ENCODE measurements around the gene SOAT2.
"Not testable (repeated sequence)": the region's sequence is repeated elsewhere in the genome, so short reads cannot be mapped to it uniquely, and the experiment has no call there.

Gene SOAT2

DNA sequence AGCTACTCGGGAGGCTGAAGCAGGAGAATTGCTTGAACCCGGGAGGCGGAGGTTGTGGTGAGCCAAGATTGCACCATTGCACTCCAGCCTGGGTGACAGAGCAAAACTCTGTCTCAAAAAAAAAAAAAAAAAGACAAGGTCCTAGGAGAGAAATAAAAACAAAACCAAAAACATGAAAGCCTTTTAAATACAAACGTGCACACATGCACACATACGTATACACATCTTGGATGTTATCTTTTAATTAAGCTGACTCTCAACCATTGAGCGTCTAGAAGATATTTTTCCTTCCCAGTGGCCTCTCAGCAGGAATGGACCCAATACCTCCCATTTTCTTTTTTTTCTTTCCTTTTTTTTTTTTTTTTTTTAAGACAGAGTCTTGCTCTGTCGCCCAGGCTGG, 9.1 kb downstream of the SOAT2 start:
- DNase-seq = not testable (repeated sequence)

DNA sequence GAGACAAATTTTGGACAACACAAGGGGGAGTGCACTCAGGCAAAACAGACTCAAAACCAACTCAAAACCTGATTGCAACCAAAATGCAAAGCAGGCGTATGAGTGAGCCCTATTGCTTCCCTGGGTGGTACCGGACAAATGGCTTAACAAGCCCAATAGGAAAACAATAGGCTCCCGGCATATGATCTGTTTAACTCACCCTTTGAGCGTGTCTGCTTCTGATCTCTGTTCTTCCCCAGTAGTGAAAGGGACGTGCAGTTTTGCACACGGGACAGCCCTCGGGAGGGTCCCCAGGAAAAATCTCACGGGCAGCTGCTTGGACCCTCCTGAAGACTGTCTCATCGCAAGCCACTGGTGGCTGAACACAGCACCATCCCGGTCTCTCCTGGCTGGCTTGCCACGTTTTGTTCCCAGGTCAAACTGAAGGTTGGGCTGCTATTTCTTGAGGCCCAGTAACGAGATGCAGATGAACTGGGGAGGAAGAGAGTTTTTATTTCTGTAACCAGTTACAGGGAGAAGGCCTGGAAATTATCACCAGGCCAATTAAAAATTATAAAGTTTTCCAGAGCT, 9.9 kb downstream of the SOAT2 start:
- no peak for DNase-seq

DNA sequence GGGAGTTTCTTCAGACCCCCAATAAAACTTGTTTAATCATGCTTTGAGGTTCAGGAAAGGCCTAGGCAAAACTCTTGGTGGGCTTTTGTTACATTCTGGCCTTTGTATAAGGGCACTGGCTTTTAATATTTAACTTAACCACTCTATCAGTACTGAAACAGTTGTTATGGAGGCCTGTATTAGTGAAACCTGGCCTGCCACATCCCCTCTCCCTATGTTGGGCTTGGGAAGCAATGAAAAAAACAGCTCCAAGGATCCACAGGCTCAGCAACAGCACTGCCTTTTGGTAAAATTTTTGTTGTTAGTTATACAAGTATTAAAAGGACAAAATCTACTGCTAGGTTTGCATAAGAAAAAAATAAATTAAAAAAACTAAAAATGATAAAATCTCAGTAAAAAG, 10.7 kb downstream of the SOAT2 start:
- DNase-seq = no peak

DNA sequence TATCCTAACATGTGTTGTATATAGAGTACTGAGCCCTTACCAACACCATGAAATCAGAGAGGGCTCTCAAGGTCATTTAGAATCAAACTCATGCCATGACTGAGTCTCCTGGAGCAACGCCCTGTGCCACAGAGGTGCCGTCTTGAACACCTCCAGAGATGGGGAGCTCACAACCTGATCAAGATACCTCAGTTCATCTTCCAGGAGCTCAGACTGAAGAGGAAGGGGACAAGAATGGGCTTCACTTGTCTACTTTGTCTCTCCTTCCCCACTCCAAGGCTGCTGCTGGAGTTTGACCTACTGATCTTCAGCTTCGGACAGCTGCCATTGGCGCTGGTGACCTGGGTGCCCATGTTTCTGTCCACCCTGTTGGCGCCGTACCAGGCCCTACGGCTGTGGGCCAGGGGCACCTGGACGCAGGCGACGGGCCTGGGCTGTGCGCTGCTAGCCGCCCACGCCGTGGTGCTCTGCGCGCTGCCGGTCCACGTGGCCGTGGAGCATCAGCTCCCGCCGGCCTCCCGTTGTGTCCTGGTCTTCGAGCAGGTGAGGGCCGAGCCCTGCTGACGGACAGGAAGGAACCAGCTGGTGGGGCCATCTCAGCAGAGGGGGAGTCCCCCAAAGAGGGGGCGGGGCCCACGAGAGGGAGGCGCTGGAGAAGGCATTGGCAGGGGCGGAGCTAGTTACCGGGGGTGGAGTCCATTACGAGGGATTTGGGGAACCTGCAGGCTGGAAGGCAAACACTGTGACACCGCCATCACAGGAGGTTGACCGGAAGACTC, 12.0 kb downstream of the SOAT2 start:
- DNase-seq = no peak

DNA sequence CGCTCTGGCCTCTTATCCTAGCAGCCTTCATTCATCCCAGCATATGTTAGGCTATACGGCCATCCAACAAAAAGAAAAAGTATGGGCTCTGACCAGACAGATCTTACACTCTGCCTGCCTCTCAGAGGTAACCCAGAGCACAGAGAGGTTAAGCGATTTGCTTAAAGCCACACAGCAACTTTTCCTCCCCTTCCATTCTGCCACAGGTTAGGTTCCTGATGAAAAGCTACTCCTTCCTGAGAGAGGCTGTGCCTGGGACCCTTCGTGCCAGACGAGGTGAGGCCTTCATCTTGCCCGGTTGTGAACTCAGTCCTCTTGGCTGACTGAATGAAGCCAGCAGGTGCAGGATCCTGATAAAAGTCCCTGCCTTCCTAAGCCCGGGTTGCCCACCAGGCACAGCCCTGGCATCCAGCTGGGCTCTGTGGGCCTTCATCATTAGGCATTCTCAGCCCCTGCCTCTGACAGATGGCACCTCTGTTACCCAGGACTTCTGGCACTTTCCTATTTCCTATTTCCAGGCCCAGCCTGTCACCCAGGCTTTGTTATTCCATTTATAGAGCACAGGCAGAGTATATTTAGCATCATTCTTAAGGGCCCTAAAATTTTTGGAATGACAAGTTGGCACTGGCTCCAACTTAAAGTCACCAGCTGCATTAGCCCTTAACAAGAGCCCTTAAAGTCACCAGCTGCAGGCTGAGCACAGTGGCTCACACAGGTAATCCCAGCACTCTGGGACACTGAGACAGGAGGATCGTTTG, 12.8 kb downstream of the SOAT2 start:
- DNase-seq = no peak

DNA sequence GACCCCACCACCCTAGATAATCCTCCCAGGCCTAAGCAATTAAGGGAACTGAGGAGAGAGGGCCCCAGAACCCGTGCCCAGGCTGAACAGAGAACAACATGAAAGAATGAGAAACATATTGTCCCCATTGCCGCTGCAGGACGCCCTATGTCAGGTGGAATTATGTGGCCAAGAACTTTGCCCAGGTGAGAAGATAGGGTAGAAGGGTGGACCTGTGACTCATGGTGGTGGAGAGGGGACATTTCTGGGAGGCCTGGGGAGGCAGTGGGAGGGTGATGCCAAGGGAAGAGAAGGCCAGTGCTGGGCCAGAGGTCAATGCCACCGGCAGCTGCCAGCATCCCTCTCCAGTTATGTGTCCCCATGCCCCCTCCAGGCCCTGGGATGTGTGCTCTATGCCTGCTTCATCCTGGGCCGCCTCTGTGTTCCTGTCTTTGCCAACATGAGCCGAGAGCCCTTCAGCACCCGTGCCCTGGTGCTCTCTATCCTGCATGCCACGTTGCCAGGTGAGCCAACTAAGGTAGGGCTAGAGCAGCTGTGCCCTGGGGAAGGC, 15.5 kb downstream of the SOAT2 start:
- no peak for DNase-seq

DNA sequence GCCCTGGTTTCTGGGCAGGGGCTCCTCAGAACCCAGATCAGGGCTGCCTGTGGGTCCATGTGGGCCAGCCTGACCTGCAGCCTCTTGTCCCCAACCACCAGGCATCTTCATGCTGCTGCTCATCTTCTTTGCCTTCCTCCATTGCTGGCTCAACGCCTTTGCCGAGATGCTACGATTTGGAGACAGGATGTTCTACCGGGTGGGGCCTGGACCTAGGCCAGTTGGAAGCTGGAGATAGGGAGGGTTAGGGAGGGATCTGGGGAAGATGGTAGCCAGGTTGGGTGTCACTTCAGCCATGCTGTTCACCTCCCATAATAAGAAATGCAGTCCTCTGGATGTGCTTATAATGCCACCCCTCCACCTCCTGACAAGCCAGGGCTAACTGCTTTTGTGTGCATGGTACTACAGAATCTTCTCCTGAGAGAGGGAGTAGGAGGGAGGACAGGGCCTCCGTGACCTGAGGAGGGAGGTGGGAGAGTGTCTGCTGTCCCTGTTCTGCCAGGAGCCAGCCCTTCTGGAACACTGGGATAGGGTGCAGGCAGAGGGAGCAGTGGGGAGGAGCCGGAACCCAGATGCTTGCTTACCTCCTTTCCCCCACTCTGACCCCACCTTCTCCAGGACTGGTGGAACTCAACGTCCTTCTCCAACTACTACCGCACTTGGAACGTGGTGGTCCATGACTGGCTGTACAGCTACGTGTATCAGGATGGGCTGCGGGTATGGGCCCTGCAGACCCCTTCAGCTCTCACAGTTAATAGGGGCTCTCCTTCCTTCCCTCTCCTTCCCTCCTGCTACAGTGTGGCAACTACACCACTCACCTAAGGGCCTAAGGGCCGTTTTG, 17.6 kb downstream of the SOAT2 start:
- no peak for DNase-seq

DNA sequence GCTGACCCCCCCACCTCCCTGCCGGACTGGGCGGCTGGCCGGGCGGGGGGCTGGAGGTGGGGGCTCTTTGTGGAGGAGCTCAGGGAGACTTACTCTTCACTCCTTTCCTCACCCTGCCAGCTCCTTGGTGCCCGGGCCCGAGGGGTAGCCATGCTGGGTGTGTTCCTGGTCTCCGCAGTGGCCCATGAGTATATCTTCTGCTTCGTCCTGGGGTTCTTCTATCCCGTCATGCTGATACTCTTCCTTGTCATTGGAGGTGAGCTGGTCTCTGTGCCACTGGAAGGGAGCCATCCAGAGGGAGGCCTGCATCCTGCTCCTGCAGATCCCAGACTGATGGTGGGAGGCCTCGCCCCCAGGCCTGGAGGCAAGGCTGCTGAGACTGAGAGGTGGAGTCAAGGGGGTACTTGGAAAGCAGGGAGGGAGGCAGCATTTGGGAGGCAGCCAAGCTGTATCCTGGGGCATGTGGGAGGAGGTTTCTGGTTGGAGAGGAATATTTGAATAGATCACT, 19.7 kb downstream of the SOAT2 start:
- no peak for DNase-seq

DNA sequence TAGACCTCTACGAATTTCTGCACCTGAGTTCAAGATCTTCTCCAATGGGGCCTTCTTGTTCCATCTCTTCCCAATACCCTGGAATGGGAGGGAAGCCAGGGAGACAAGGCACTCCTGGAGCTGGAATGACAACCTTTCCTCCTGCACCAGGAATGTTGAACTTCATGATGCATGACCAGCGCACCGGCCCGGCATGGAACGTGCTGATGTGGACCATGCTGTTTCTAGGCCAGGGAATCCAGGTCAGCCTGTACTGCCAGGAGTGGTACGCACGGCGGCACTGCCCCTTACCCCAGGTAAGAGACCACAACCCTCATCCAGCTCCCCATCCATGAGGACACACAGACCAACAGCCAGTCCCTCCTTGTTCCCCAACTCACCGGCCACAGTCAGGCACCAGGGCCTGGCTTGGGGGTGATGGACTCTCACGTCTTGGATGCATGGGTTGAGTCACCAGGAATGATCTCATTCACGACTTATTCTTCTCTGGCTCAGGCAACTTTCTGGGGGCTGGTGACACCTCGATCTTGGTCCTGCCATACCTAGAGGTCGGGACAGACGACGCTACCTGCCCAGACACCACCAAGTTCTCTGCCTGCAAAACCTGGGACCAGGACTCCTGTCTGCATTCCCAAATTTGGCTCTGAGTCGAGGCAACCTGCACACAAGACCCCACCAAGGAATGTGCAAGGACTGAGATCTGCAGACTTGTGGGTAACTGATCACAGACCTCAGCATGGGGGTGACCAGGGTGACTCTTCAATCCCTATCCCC, 20.5 kb downstream of the SOAT2 start:
- DNase-seq = no peak

DNA sequence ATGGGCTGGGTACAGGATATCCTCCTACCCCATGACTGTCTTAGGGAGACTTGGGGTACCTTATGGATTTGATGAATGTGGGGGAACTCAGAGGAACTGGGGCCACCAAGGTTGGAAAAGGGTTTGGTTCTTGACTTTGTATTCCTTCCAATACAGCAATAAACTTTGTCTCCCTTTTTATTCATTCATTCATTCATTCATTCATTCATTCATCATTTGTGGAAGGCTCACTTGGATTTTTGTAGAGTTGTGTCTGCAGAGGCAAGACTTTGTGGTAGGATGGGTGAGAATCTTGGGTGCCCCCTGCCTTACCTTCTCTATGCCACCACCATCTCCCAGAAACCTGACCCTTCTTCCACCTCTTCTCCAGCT, 21.1 kb downstream of the SOAT2 start:
- DNase-seq = no peak

DNA sequence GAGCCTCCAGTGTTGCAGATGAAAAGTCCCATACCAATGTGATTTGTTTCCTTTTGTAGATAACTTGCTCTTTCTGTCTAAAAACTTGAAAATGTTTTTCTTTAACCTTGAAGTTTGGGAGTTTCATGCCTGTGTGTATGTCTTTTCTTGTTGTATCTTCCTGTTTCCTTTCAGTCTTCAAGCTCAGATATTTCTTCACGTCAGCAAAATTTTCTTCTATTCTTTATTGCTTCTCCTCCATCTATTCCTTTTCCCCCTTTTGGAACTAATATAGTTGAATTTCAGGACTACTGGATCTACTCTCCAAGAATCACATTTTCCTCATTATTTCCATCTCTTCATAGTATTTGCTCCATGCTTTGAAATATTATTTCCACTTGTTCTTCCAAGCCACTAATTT, 23.9 kb downstream of the SOAT2 start:
- DNase-seq = no peak

DNA sequence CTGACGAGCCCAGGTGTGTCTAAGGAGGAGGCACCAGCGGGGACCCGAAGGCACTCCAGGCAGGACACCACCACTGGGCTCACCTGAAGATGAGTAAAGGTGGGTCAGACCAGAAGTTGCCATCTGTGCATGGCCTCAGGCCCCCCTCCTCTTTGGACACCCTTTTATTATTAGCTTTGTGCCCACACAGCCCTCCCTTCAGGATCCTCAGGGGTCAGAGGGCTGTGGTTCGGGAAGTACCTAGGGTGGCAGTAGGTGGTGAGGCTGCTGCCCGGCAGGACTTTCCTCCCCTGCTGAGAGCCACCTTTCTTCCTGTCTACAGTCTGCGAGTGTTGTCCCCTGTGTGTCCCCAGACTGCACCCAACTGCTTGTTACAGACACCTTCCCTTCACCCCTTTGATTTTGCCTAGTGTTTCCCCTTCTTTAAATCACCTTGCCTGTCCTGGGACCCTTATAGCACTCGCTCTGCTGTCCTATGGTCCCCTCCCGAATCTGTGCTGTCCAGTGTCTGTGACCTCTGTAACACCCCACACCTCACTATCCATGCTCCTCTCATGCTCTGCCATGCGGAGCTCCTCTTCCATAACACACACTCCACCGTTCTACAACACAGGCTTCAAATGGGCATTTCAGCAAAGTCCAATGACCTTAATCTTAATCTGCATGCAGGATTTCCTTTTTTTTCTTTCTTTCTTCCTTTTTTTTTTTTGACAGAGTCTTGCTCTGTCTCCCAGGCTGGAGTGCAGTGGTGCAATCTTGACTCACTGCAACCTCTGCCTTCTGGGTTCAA, 25.7 kb downstream of the SOAT2 start:
- DNase-seq = no peak

DNA sequence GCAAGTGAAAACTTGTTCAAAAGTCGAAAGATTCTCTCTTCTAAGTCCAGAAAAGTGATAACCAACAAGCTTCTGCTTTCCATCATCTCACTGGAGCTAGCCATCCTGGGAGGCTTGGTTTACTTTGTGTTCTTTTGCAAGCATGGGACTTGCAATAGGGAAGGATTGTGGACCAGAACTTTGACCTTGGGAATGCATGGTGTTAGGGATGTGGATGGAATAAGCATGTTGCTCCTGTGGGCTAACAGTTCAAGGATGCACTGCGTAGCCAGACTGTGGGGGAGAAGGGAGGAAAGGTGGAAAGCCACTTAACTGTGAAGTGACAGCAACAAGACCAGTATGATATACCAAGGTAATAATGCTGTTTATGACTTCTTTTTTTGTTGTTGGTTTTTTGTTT, 28.6 kb downstream of the SOAT2 start:
- DNase-seq = no peak

DNA sequence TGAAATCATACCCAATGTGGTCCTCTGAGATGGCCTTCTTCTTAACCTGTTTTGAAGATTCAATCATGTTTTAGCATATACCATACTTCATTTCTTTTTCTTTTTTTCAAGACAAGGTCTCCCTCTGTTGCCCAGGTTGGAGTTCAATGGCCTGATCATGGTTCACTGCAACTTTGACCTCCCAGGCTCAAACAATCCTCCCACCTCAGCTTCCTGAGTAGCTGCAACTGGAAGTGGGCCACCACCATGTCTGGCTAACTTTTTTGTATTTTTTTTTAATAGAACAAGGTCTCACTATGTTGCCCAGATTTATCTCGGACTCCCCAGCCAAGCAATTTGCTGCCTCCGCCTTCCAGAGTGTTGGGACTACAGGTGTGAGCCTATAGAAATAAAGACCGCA, 30.4 kb downstream of the SOAT2 start:
- no peak for DNase-seq

DNA sequence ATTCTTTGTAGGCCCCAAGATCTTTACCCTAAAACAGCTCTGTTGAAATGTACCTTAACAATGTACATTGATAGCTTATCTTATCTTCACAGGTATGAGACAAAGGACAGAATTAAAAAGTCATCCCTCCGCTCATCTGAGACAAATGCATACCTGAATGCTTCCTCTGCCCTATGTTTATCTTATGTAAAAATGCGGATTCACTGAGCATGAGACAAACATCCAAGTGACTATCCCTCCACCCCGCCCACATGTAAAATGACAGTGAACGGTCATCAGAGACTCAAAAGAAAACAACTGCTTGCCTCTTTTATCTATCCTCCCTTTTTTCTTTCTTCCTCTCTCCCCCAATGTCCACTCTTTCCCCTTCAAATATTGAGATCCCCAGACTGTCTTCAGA, 40.1 kb downstream of the SOAT2 start:
- no peak for DNase-seq

DNA sequence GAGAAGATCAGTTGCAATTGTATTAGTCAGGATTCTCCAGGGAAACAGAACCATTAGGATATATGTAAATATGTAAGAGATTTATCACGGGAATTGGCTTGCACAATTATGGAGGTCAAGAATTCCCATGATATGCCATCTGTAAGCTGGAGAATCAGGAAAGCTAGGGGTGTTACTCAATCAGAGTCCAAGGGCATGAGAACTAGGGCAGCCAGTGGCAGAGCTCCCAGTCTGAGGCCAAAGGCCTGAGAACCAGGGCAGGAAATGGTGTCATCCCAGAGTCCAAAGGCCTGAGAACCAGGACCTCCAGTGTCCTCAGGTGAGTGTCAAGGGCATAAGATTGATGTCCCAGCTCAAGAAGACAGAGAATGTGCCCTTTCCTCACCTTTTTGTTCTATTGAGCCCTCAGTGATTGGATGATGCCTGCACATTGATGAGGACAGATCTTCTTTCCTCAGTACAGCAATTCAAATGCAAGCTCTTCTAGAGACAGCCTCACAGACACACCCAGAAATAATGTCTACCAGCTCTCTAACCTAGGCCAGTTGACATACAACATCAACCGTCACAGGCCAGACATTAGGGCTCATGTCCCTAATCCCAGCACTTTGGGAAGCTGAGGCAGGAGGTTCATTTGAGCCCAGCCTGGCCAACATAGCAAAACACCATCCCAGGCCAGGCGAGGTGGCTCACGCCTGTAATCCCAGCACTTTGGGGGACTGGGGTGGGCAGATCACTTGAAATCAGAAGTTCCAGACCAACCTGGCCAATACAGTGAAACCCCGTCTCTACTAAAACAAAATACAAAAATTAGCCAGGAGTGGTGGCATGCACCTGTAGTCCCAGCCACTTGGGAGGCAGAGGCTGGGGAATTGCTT, 42.3 kb downstream of the SOAT2 start:
- no peak for DNase-seq

DNA sequence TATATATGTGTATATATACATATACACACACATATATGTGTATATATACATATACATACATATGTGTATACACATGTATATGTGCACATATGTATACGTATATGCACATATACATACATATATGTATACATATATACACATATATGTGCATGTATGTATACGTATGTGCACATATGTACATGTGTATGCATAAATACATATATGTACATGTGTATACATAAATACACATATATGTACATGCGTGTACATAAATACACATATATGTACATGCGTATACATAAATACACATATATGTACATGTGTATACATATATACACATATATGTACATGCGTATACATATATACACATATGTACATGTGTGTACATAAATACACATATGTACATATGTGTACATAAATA, 43.9 kb downstream of the SOAT2 start:
- no peak for DNase-seq

DNA sequence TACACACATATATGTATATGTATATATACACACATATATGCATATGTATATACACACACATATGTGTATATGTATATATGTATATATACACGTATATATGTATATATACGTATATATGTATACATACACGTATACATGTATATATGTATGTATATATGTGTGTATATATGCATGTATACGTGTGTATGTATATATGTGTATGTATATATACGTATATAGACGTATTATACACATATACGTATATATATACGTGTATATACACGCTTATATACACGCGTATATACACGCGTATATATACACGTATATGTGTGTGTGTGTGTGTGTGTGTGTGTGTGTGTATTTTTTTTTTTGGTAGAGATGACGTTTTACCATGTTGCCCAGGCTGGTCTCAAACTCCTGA, 44.4 kb downstream of the SOAT2 start:
- DNase-seq = no peak

DNA sequence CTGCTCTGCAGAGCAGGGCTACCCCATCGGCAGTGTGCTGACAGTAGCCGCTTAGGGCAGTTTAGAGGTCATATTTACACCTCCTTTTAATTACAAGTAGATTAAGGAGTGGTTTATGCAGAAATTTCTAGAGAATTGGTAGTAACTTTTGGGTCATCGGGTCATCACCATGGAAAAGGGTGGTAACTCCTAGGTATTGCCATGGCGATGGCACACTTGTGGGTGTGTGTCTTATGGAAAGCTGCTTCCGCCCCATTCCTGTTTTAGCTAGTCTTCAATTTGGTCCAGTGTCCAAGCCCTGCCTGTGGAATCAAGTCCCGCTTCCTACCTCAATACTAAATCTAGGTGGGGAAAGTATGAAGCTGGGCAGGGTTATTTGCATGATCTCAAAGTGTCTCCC, 47.8 kb downstream of the SOAT2 start:
- no peak for DNase-seq

DNA sequence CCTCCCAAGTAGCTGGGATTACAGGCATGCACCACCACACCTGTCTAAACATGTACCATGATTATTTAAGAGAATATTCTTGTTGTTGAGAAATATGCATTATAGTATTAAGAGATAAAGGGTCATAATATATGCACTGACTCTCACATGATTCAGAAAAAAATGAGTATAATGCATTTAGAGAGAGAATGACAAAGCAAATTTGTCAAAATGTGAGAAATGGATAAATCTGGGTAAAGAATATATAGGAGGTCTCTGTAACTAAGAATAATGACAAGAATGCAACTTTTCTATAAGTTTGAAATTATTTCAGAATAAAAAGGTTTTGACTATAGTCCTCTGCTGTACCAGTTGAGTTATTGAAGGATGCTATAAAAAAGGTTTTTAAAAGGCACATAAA, 49.1 kb downstream of the SOAT2 start:
- DNase-seq = no peak
